Activated CD8-positive, alpha-beta T cell treated with anti-CD3 and anti-CD28 coated beads for 36 hours (primary cell): ENCODE data around the gene CFAP97D2. TPM values are rescaled to one million over a fixed set of nuclear protein-coding genes. Genes with fewer than 3 reads are reported as not detected.
"Not testable (repeated sequence)": the region's sequence is repeated elsewhere in the genome, so short reads cannot be mapped to it uniquely, and the experiment has no call there.

ENCODE experiments used
- ATAC-seq: fragments of 200-7000 bp; cut with Tn5 transposase; one replicate; pipeline ENCODE4 v1.10.0; 2021; ENCODE audit warnings: mild to moderate bottlenecking, moderate library complexity
- CTCF ChIA-PET: fragments of 350-600 bp; sonication (Branson Sonifier 250); formaldehyde crosslinking; loops from one replicate; lab custom pipeline; 2021; ENCODE audit warnings: antibody characterized with exemption; lab: Charles Lee
- POLR2A ChIA-PET: fragments of 350-600 bp; sonication (Branson Sonifier 250); formaldehyde crosslinking; loops from one replicate; lab custom pipeline; 2021; ENCODE audit warnings: antibody characterized with exemption; lab: Charles Lee
- DNase-seq: peaks from one replicate; pipeline ENCODE4 v3.0.0-alpha.2; 2020
- H3K27ac Mint-ChIP-seq: one replicate; pipeline ENCODE4 v1.8.0; 2021; ENCODE audit warnings: mild to moderate bottlenecking, mixed read lengths
- H3K27me3 Mint-ChIP-seq: one replicate; pipeline ENCODE4 v1.8.0; 2021; ENCODE audit warnings: mixed read lengths
- H3K36me3 Mint-ChIP-seq: one replicate; pipeline ENCODE4 v1.8.0; 2021; ENCODE audit warnings: low read depth, mixed read lengths
- H3K4me1 Mint-ChIP-seq: one replicate; pipeline ENCODE4 v1.8.0; 2021; ENCODE audit warnings: low read depth, mixed read lengths
- H3K4me3 Mint-ChIP-seq: one replicate; pipeline ENCODE4 v1.8.0; 2021; ENCODE audit warnings: mild to moderate bottlenecking, moderate library complexity, mixed read lengths
- H3K9me3 Mint-ChIP-seq: one replicate; pipeline ENCODE4 v1.8.0; 2021; ENCODE audit warnings: mixed read lengths
- intact Hi-C: fragments of 100-400 bp; cut with micrococcal nuclease; formaldehyde crosslinking; loops from one replicate; pipeline ENCODE4 v1.10.0; 2022
- total RNA-seq, 2 experiments: library from RNA; stranded (reverse); gene quantifications; one replicate each; pipeline ENCODE4 v1.2.3, GENCODE V29; 2021
- TF ChIP-seq, protein P1 (sequence below): fragments of 200-600 bp; IDR thresholded peaks from one replicate; pipeline ENCODE4 v1.8.0; 2022; ENCODE audit warnings: antibody characterized with exemption, mild to moderate bottlenecking

Gene CFAP97D2
- total RNA-seq, 2 experiments from 2014 or later, result not detected

DNA sequence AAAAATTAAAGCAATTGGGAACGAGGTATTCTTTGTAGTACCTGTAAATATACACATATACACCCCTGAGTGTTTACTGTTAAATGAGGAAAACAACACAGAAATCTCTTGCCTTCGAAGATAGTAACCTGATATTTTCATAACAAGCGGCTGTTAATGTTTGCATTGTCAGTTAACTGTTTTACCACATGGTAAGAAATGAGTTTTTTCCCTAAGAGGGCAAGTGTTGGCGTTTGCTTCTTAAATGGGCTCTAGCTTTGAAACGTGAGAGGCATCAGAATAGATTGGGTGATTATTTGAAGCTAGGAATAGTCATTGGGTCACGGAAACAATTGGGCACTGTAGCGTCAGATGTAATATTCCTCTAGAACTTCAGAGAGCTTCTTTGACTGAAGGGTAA, 80.3 kb downstream of the CFAP97D2 start:
- no peak overlapping the region for H3K4me3 Mint-ChIP-seq
- DNase-seq (no peak), ATAC-seq (no peak)
- H3K36me3 Mint-ChIP-seq, result peaks cover 62% of the 10 kb centered on the region
- H3K27ac Mint-ChIP-seq, result no peak overlapping the region
- no peaks in the 10 kb centered on the region for H3K27me3 Mint-ChIP-seq
- CTCF ChIA-PET, result no interaction called here
- TF ChIP-seq, protein P1, sequence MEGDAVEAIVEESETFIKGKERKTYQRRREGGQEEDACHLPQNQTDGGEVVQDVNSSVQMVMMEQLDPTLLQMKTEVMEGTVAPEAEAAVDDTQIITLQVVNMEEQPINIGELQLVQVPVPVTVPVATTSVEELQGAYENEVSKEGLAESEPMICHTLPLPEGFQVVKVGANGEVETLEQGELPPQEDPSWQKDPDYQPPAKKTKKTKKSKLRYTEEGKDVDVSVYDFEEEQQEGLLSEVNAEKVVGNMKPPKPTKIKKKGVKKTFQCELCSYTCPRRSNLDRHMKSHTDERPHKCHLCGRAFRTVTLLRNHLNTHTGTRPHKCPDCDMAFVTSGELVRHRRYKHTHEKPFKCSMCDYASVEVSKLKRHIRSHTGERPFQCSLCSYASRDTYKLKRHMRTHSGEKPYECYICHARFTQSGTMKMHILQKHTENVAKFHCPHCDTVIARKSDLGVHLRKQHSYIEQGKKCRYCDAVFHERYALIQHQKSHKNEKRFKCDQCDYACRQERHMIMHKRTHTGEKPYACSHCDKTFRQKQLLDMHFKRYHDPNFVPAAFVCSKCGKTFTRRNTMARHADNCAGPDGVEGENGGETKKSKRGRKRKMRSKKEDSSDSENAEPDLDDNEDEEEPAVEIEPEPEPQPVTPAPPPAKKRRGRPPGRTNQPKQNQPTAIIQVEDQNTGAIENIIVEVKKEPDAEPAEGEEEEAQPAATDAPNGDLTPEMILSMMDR, result no peak
- no peaks in the 10 kb centered on the region for H3K9me3 Mint-ChIP-seq
- intact Hi-C loops, result no loop called here
- H3K4me1 Mint-ChIP-seq, result peaks cover 34% of the 10 kb centered on the region
- POLR2A ChIA-PET, result interaction anchor here (0.7 kb wide), 1 partner anchor 11 kb away, joined by 3 read pairs; no protein-coding TSS in a partner anchor

DNA sequence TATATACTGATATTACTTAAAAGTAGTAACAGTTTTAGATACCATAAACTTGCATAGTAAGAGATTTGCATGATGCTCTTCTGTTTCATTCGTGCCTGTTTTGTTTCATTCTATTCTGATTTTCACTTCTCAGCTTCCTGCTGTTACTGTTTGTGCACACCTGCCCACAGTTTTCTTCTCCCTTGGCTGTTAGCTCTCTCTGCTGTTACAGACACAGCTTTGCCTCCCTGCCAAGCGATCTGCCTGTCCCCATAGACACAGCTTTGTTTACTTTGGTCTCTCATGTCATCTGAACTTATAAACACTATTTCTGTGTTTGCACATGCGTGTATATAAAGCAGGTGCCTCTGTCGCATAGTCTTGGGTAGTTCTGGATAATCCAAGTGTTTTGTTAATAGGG, 80.9 kb downstream of the CFAP97D2 start:
- Mint-ChIP-seq H3K4me1 (peaks cover 32% of the 10 kb centered on the region), H3K4me3 (no peak overlapping the region), H3K27ac (no peak overlapping the region), H3K9me3 (no peaks in the 10 kb centered on the region), H3K36me3 (peaks cover 59% of the 10 kb centered on the region), H3K27me3 (no peaks in the 10 kb centered on the region)
- TF ChIP-seq, protein P1, result no peak
- CTCF ChIA-PET, result no interaction called here
- intact Hi-C loops, result no loop called here
- POLR2A ChIA-PET, result interaction anchor here (0.7 kb wide), 1 partner anchor 11 kb away, joined by 3 read pairs; no protein-coding TSS in a partner anchor
- ATAC-seq (no peak), DNase-seq (no peak)

DNA sequence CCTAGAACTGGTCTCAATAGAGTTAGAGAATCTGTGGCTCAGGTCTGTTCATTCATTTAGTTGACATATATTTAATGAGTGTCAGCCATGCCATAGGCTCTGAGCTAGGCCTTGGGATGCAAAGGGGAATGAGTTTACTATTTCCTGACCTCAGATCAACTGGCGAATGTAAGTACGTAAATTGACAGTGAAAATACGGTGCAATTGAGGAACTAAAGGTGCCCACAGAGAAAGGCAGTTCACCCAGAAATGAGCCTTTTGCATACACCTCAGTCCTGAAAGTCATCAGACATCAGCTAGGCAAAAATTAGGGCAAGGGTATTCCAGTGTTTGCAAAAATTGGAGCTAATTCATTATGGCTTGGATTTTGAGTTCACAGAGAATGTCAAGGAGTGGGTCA, 81.8 kb downstream of the CFAP97D2 start:
- H3K27me3 Mint-ChIP-seq, result no peaks in the 10 kb centered on the region
- TF ChIP-seq, protein P1, result no peak
- H3K9me3 Mint-ChIP-seq, result no peaks in the 10 kb centered on the region
- POLR2A ChIA-PET, result interaction anchor here (0.9 kb wide), 1 partner anchor 9 kb away, joined by 5 read pairs; no protein-coding TSS in a partner anchor
- CTCF ChIA-PET, result no interaction called here
- H3K4me1 Mint-ChIP-seq, result peaks cover 32% of the 10 kb centered on the region
- H3K27ac Mint-ChIP-seq, result peak overlapping the region; percentile 34
- ATAC-seq (no peak), DNase-seq (no peak)
- H3K36me3 Mint-ChIP-seq, result peaks cover 58% of the 10 kb centered on the region
- H3K4me3 Mint-ChIP-seq, result no peak overlapping the region
- intact Hi-C loops, result no loop called here

DNA sequence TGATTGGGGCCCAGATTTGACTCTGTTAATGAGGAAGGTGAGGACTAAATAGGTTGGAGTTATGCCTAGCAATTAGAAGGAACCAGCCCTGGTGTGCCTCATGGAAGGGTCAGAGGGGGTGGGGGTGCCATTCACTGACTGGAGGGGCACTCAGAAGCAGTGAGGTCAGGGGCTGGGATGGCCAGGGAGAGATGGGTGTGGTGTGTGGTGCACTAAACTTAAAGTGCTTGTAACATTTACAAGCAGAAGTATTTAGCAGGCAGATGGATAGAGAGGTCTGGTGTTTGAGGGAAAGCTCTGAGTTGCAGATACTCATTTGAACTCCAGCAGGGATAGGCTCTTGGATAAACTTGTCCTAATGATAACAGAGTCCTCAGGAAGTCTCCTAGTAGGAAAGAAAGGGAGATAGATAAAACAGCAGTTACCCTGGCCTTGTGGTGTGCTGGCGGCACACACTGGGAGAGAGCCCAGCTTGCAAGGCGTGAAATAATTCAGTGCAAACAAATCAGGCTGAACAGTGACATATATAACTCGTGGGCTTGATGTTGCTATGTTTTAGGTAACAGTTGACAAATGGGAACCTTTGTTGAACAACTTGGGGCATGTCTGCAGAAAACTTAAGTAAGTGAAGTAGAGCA, 82.4 kb downstream of the CFAP97D2 start:
- H3K4me3 Mint-ChIP-seq, result no peak overlapping the region
- H3K27ac Mint-ChIP-seq, result peak overlapping the region; percentile 34
- TF ChIP-seq, protein P1, result no peak
- DNase-seq (no peak), ATAC-seq (no peak)
- no peaks in the 10 kb centered on the region for H3K27me3 Mint-ChIP-seq
- H3K9me3 Mint-ChIP-seq, result no peaks in the 10 kb centered on the region
- intact Hi-C loops, result no loop called here
- peaks cover 60% of the 10 kb centered on the region for H3K36me3 Mint-ChIP-seq
- CTCF ChIA-PET, result no interaction called here
- peaks cover 32% of the 10 kb centered on the region for H3K4me1 Mint-ChIP-seq
- POLR2A ChIA-PET, result interaction anchor here (0.7 to 0.9 kb wide), 2 partner anchors 8 to 26 kb away, joined by 3 to 5 read pairs; no protein-coding TSS in a partner anchor

DNA sequence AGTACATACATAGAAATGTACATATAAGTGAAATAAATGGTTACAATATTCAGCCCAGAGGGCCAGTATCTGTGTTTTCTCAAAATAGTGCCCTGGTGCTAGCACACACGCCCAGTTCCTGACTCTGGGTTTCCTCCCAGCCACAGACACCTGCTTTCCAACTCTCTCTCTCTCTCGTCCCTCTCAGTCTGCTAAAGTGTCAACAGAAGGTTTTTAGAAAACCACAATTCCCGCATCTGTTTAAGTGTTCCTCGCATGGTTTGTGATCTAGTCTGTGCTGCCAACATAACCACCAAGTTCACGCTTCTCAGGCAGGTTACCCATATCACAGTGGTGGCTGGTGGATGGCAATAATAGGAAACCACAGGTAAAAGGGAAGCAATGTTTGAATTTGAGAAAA, 84.5 kb downstream of the CFAP97D2 start:
- H3K9me3 Mint-ChIP-seq, result no peaks in the 10 kb centered on the region
- CTCF ChIA-PET, result no interaction called here
- no peaks in the 10 kb centered on the region for H3K27me3 Mint-ChIP-seq
- intact Hi-C loops, result no loop called here
- H3K36me3 Mint-ChIP-seq, result peaks cover 71% of the 10 kb centered on the region
- H3K4me1 Mint-ChIP-seq, result peaks cover 43% of the 10 kb centered on the region
- POLR2A ChIA-PET, result no interaction called here
- DNase-seq, result no peak
- no peak overlapping the region for H3K4me3 Mint-ChIP-seq
- TF ChIP-seq, protein P1, result no peak
- peak overlapping the region; percentile 63 for H3K27ac Mint-ChIP-seq
- ATAC-seq, result peak; percentile 15

DNA sequence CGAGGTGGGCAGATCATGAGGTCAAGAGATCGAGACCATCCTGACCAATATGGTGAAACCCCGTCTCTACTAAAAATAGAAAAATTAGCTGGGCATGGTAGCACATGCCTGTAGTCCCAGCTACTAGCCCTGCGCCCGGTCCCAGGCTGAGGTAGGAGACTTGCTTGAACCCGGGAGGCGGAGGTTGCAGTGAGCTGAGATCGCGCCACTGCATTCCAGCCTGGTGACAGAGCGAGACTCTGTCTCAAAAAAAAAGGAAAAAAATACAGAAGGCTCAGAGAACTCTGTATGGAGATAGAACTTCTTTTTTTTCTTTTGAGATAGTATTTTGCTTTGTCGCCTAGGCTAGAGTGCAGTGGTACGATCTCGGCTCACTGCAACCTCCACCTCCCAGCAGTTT, 85.3 kb downstream of the CFAP97D2 start:
- ATAC-seq, H3K27ac Mint-ChIP-seq, intact Hi-C loops, H3K9me3 Mint-ChIP-seq, H3K4me3 Mint-ChIP-seq, DNase-seq, H3K27me3 Mint-ChIP-seq: not testable (repeated sequence)
- Mint-ChIP-seq H3K36me3 (peaks cover 74% of the 10 kb centered on the region), H3K4me1 (peaks cover 49% of the 10 kb centered on the region)
- ChIA-PET CTCF (interaction anchor here (1.7 kb wide), 1 partner anchor 8 kb away, joined by 4 read pairs; no protein-coding TSS in a partner anchor), POLR2A (interaction anchor here (1.2 kb wide), 1 partner anchor 9 kb away, joined by 4 read pairs; no protein-coding TSS in a partner anchor)
